IPS-20b (cell line): ENCODE results near the gene LEMD1.
"Not testable (repeated sequence)": the region's sequence is repeated elsewhere in the genome, so short reads cannot be mapped to it uniquely, and the experiment has no call there.

ENCODE experiments used
- H3K27ac ChIP-seq: one replicate; pipeline ENCODE4 v1.5.1; 2013; ENCODE audit warnings: low read length
- H3K27me3 ChIP-seq: 2 replicates; pipeline ENCODE4 v1.6.1; 2013; ENCODE audit warnings: mild to moderate bottlenecking, low read length, inconsistent platforms; ENCODE audit not compliant: insufficient read depth
- H3K36me3 ChIP-seq: 2 replicates; pipeline ENCODE4 v1.6.1; 2013; ENCODE audit warnings: low read depth, mild to moderate bottlenecking, inconsistent platforms, low read length, moderate library complexity; ENCODE audit not compliant: insufficient read depth
- H3K4me1 ChIP-seq: 2 replicates; pipeline ENCODE4 v1.6.1; 2013; ENCODE audit warnings: mild to moderate bottlenecking, control low read depth, inconsistent platforms, low read length, moderate library complexity; ENCODE audit not compliant: insufficient read depth
- H3K4me3 ChIP-seq: 2 replicates; pipeline ENCODE4 v1.5.1; 2013; ENCODE audit warnings: mild to moderate bottlenecking, low read length, inconsistent platforms
- H3K9ac ChIP-seq: 2 replicates; pipeline ENCODE4 v1.6.1; 2013; ENCODE audit warnings: low read depth, mild to moderate bottlenecking, inconsistent platforms, low read length, moderate library complexity
- H3K9me3 ChIP-seq: 2 replicates; pipeline ENCODE4 v1.6.1; 2013; ENCODE audit warnings: mild to moderate bottlenecking, low read depth, low read length, inconsistent platforms; ENCODE audit not compliant: insufficient read depth

LEMD1 gene

DNA sequence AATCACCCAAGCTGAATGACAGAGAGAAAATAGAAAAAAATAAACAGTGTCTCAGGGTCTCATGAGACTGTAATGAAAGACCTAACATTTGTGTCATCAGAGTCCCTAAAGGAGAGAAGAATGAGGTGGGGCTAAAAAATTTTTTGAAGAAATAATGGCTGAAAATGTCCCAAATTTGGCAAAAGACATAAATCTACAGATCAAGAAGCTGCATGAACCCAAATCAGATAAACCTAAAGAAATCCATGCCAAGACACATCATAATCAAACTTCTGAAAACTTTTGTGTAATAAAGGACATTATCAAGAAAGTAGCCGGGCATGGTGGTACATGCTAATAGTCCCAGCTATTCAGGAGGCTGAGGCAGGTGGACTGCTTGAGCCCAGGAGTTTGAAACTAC lies 29.2 kb downstream of the LEMD1 start:
- no peaks in the 10 kb centered on the region for H3K9me3 ChIP-seq
- H3K27ac ChIP-seq, result no peak overlapping the region
- no peaks in the 10 kb centered on the region for H3K36me3 ChIP-seq
- H3K4me3 ChIP-seq, result no peak overlapping the region
- no peak overlapping the region for H3K9ac ChIP-seq
- no peaks in the 10 kb centered on the region for H3K27me3 ChIP-seq
- no peaks in the 10 kb centered on the region for H3K4me1 ChIP-seq

DNA sequence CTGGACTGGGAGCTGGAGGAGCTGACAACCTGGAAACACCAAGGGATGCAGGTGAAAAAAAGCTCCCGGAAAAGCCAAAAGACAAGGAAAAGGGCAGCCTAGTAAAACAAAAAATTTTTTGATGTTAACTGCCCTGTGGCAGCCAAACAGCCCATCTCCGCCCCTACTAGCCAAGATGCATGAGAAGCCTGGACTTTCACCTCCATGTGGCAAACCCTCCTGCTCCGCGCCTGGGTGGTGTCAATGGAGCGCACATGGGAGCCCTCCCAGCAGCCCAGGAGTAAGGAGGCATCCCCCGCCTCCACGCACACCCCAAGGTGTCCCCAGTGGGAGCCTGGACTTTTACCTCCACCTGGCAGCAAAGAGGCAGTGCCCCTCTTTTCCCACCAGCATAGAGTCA lies 30.5 kb downstream of the LEMD1 start:
- Histone ChIP-seq H3K27me3 (no peaks in the 10 kb centered on the region), H3K9ac (no peak overlapping the region), H3K36me3 (no peaks in the 10 kb centered on the region), H3K27ac (no peak overlapping the region), H3K9me3 (no peaks in the 10 kb centered on the region), H3K4me3 (no peak overlapping the region), H3K4me1 (no peaks in the 10 kb centered on the region)

DNA sequence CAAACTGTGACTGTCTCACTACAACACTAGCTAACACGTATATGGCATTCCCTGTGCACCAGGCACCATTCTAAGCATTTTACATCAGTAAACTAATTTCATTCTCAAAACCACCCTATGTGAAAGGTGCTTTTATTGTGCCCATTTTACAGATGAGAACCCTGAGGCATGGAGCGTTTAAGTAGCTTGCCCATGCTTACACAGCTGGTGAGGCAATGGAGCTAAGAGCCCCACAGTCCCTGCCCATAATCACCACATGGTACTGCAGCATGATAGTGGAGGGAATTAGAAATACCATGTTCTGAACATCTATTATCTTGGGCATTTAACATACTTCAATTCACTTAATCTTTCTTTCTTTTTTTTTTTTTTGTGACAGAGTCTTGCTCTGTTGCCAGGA lies 34.0 kb downstream of the LEMD1 start:
- no peaks in the 10 kb centered on the region for H3K27me3 ChIP-seq
- H3K4me3 ChIP-seq, result no peak overlapping the region
- H3K4me1 ChIP-seq, result no peaks in the 10 kb centered on the region
- no peak overlapping the region for H3K9ac ChIP-seq
- no peaks in the 10 kb centered on the region for H3K36me3 ChIP-seq
- no peaks in the 10 kb centered on the region for H3K9me3 ChIP-seq
- no peak overlapping the region for H3K27ac ChIP-seq

DNA sequence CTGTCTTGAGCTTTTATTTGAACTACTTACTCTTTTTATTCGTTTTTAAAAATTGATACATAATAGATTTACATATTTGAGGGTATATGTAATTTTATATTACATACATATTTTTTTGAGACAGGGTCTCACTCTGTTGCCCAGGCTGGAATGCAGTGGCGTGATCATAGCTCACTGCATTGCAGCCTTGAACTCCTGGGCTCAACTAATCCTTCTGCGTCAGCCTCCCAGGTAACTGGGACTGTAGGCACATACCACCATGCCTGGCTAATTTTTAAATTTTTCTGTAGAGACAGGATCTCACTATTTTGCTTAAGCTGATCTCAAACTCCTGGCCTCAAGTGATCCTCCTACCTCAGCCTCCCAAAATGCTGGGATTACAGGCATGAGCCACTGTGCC lies 38.9 kb downstream of the LEMD1 start:
- H3K4me1 ChIP-seq, H3K9me3 ChIP-seq, H3K27ac ChIP-seq, H3K27me3 ChIP-seq, H3K36me3 ChIP-seq, H3K9ac ChIP-seq, H3K4me3 ChIP-seq: not testable (repeated sequence)

DNA sequence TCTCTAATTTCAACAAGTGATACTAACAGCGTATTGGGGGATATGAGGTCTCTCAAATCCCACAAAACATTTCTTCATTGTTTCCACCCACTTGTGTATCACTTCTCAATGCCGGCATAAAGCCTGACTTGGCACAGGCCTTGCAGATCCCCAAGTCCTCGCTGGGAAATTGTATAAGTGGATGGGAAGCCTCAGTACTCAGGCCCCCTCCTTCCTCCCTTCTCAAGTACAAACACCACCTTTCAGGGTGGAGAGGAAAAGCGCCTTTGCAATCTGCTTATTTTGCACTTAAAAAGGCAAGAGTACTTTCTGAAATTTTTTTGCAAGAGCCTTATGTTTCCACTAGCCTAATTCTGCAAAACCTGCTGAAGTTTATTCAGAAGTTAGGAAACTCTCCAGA lies 39.3 kb downstream of the LEMD1 start:
- H3K9me3 ChIP-seq, result no peaks in the 10 kb centered on the region
- no peaks in the 10 kb centered on the region for H3K4me1 ChIP-seq
- no peak overlapping the region for H3K27ac ChIP-seq
- H3K4me3 ChIP-seq, result no peak overlapping the region
- H3K36me3 ChIP-seq, result no peaks in the 10 kb centered on the region
- H3K27me3 ChIP-seq, result no peaks in the 10 kb centered on the region
- H3K9ac ChIP-seq, result no peak overlapping the region

DNA sequence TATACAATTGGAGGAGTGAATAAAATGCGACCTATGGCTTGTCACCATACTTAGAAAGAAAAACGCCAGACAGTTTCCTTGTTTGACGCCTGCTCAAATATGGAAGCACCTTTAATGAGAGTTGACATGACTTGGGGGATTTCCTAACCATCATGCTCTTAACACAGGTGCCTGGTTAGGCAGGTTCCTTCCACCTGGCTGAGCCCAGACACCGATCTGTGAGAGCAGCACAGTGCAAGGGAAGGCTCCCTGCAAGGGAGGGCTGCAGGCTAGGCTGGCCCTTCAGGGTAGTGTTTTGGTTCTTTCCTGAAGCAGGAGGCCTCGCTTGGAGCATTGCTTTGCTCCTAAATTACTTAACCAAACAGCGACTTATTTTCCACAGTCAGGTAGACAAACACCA lies 40.6 kb downstream of the LEMD1 start:
- H3K27me3 ChIP-seq, result no peaks in the 10 kb centered on the region
- H3K9ac ChIP-seq, result no peak overlapping the region
- H3K36me3 ChIP-seq, result no peaks in the 10 kb centered on the region
- H3K27ac ChIP-seq, result no peak overlapping the region
- H3K9me3 ChIP-seq, result no peaks in the 10 kb centered on the region
- H3K4me1 ChIP-seq, result peaks cover 5% of the 10 kb centered on the region; the same call in 1 of the 2 replicates
- H3K4me3 ChIP-seq, result no peak overlapping the region

DNA sequence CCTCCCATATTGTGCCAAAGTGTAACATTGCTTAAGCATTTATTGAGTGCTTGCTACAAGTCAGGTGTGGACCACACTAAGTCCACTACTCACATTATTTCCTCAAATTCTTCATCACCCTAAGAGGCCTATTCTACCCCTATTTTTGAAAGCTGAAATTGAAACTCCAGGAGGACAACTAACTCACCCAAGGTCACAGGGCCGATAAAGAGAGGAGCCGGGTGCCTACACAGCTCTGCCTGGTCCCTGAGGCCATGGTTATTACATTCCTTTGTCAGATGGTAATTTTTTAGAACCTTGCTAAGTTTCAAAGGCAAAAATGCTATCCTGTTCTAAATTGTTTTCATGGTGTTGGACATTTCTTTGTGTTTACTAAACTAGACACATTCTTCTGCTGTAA lies 41.0 kb downstream of the LEMD1 start:
- Histone ChIP-seq H3K36me3 (no peaks in the 10 kb centered on the region), H3K4me1 (peaks cover 8% of the 10 kb centered on the region), H3K27me3 (no peaks in the 10 kb centered on the region), H3K9me3 (no peaks in the 10 kb centered on the region), H3K9ac (no peak overlapping the region), H3K4me3 (no peak overlapping the region), H3K27ac (no peak overlapping the region)

DNA sequence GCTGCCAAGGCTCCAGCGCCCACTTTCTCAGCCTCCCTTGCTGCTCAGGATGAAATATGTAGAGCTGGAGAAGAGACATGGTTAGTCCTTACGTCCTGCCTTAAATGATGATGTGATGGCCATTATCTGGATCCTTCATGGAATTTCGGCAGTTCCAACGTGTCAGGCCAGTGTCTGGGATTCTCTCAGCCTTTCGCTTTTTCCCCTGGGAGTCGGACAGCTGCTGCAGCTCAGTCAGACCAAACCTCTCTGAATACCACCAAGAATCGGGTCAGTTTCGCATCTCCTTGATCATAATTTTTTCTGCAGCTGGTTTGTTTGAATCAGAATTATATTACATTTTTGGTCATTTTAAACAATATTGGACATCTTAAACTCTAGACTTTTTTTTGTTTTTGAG lies 42.8 kb downstream of the LEMD1 start:
- Histone ChIP-seq H3K4me1 (peaks cover 18% of the 10 kb centered on the region), H3K27ac (no peak overlapping the region), H3K9ac (no peak overlapping the region), H3K9me3 (no peaks in the 10 kb centered on the region), H3K27me3 (no peaks in the 10 kb centered on the region), H3K36me3 (no peaks in the 10 kb centered on the region), H3K4me3 (no peak overlapping the region)

DNA sequence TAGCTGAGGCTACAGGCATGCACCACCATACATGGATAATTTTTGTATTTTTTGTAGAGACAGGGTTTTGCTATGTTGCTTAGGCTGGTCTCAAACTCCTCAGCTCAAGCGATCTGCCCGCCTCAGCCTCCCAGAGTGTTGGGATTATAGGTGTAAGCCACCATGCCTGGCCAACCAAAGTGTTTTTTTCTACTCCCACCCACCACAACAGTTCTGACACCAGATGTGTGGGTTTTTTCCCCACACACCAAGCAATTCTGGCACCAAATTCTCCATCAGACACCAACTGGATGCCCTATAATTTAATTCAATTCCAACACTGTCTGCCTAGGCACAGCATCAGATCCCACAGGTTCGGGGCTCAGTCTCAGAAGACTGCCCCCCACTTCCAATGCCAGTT lies 44.5 kb downstream of the LEMD1 start:
- Histone ChIP-seq H3K27ac (no peak overlapping the region), H3K4me3 (no peak overlapping the region), H3K36me3 (no peaks in the 10 kb centered on the region)

DNA sequence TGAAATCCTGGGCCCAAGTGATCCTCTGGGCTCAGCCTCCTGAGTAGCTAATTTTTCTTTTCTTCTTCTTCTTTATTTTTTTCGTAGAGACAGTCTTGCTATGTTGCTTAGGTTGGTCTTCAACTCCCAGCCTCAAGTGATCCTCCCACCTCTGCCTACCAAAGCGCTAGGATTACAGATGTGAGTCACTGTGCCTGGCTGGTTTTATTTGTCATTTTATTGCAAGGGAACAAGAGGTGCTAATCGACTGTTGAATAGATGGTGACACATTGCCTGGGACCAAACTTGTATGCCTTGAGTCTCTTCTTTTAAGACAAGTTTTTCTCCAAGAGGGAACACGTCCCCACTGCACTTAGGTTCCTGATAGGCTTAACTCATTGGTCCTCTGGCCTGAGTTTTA lies 45.1 kb downstream of the LEMD1 start:
- Histone ChIP-seq H3K27me3 (no peaks in the 10 kb centered on the region), H3K4me3 (no peak overlapping the region), H3K9me3 (no peaks in the 10 kb centered on the region), H3K9ac (no peak overlapping the region), H3K4me1 (peaks cover 35% of the 10 kb centered on the region), H3K27ac (no peak overlapping the region), H3K36me3 (no peaks in the 10 kb centered on the region)

More for the DNA sequence above, 44.5 kb downstream of the LEMD1 start:
- Histone ChIP-seq H3K9ac (no peak overlapping the region), H3K9me3 (no peaks in the 10 kb centered on the region), H3K27me3 (no peaks in the 10 kb centered on the region), H3K4me1 (peaks cover 31% of the 10 kb centered on the region)

DNA sequence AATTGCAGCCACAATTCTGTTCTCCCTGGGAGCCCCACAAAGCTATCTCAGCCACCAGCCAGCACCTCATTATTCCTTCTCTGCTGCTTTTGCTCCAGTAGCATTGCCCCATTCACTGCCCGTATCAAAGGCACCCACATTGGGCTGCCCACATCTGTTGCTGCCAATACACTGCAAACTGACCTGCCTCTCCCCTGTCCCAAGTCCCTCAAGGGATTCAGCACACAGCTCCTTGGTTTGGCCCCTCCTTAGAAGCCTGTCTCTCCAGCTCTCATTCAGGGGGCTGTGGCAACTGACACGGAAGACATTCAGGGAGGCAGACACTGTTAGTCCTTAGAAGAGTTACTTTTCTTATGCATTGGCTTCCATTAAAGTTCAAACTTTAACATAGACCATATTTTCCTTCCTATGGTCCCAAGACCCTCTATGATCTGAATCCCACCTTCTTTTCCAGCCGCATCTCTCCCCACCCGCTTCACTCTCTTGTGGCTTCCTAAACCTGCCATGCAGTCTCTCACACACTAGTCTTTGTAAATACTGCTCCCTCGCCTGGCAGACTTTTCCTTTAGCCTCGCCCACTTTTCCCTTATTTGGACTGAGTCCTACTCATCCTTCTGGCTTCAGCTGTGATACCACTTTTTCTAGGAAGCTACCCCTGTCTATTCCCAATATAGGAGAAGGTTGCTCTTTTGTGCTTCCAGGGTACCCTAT lies 45.9 kb downstream of the LEMD1 start:
- Histone ChIP-seq H3K9ac (peak overlapping the region; percentile 28; the same call in 1 of the 2 replicates), H3K4me3 (peak overlapping the region; percentile 47; the same call in 1 of the 2 replicates)

DNA sequence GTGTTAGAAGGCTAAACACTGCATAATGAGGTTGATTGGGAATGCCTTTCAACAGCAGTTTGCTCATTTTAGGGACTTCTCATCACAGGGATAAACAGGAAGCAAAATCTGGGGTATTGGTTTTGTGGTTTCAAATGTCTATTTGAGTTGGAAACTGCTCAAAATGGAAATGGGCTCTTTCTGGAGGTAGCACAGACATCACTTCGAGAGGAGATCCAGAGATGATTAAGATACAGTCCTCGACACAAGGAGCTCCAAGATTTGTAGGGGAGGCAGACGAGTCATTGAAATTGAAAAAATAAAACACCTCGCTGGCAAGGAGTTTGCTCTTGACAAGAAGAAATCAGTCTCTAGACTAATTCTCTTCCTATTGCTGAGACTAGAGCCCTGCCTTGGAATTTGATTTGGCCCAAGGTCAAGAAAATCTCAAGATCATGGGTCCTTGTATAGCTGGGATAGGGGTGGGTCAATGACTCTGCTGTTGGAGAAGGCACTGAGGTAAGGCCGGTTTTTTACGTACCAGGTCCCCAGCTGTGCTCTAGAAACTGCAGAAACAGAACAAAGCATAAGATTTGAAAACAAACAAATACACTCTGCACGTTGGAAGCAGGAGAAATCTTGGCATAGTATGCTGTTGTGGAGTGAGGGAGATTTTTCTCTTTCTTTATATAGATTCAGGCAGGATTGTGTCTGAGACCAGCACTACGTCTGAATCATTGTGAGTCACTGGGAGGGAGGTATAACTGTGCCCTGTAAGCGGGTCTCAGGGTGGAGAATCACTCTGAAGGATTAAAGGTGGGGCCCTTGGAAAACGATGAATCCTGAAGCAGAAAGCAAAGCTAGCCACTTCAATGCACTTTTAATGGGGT lies 47.4 kb downstream of the LEMD1 start:
- Histone ChIP-seq H3K36me3 (no peaks in the 10 kb centered on the region), H3K27me3 (no peaks in the 10 kb centered on the region), H3K9me3 (no peaks in the 10 kb centered on the region), H3K9ac (no peak overlapping the region), H3K27ac (no peak overlapping the region), H3K4me3 (no peak overlapping the region), H3K4me1 (peaks cover 35% of the 10 kb centered on the region)

More for the DNA sequence above, 45.9 kb downstream of the LEMD1 start:
- H3K9me3 ChIP-seq, result no peaks in the 10 kb centered on the region
- H3K4me1 ChIP-seq, result peaks cover 35% of the 10 kb centered on the region
- no peak overlapping the region for H3K27ac ChIP-seq
- H3K27me3 ChIP-seq, result no peaks in the 10 kb centered on the region
- no peaks in the 10 kb centered on the region for H3K36me3 ChIP-seq
